Esophagus muscularis mucosa (tissue), 4 donors: Measurements from ENCODE around the gene PLA2G4B. TPM values are rescaled to one million over a fixed set of nuclear protein-coding genes. Genes with fewer than 3 reads are reported as not detected.

Source experiments
- DNase-seq: peaks from one replicate; pipeline ENCODE4 v3.0.0-alpha.2; 2017; ENCODE audit errors: extremely low spot score
- H3K27ac ChIP-seq, 4 donors: fragments of 200-600 bp; sonication (generic); replicated peaks in 1 of 4; 1 replicate in 3 of 4; 2 replicates in 1 of 4; pipeline ENCODE4 v1.5.1; 2016 to 2019; ENCODE audit warnings: mild to moderate bottlenecking in 1 of 4
- H3K27me3 ChIP-seq, 4 donors: fragments of 200-600 bp; sonication (generic); one replicate each; pipeline versions ENCODE4 v1.5.1 to v1.6.0; 2016 to 2019
- H3K36me3 ChIP-seq, 4 donors: fragments of 200-600 bp; sonication (generic); one replicate each; pipeline ENCODE4 v1.5.1; 2016 to 2019
- H3K4me1 ChIP-seq, 4 donors: fragments of 200-600 bp; sonication (generic); one replicate each; pipeline ENCODE4 v1.5.1; 2016 to 2019
- H3K4me3 ChIP-seq, 4 donors: fragments of 200-600 bp; sonication (generic); 1 replicate in 2 of 4; 2 replicates in 2 of 4; pipeline ENCODE4 v1.5.1; 2016 to 2019; ENCODE audit warnings: mild to moderate bottlenecking in 4 of 4, moderate library complexity in 1 of 4
- H3K9me3 ChIP-seq, 4 donors: fragments of 200-600 bp; sonication (generic); 1 replicate in 3 of 4; 2 replicates in 1 of 4; pipeline ENCODE4 v1.5.1; 2016 to 2019
- EP300 ChIP-seq: sonication (generic); formaldehyde crosslinking; IDR thresholded peaks from one replicate; pipeline ENCODE4 v1.6.1; 2017; ENCODE audit warnings: antibody characterized with exemption
- POLR2A ChIP-seq: fragments of 450-650 bp; IDR thresholded peaks from one replicate; pipeline ENCODE4 v1.6.1; 2017; ENCODE audit warnings: antibody characterized with exemption, moderate library complexity, mild to moderate bottlenecking, low read depth
- POLR2AphosphoS5 ChIP-seq, 2 donors: sonication (generic); formaldehyde crosslinking; IDR thresholded peaks; one replicate each; pipeline ENCODE4 v1.6.1; 2017; ENCODE audit warnings: antibody characterized with exemption in 2 of 2
- WGBS: methylation state at CpG from one replicate; pipeline ENCODE4 v1.1.5; 2018; 5-methylcytosine and 5-hydroxymethylcytosine counted together
- intact Hi-C: fragments of 100-400 bp; cut with DNase I; formaldehyde crosslinking; loops from one replicate; pipeline ENCODE4 v1.15.1; 2023
- total RNA-seq, 4 donors: library from RNA; depleted of rRNA; stranded (reverse); fragments of >200 nt; gene quantifications; one replicate each; pipeline versions ENCODE4 v1.1.0 to v1.2.1, GENCODE V29; 2016
- TF ChIP-seq, protein P1 (sequence below), 3 experiments: fragments of 200-600 bp in 2 of 3; fragments of 450-650 bp in 1 of 3; sonication (generic) in 2 of 3; IDR thresholded peaks; one replicate each; pipeline ENCODE4 v1.5.1; 2017 to 2019; ENCODE audit warnings: antibody characterized with exemption in 3 of 3, mild to moderate bottlenecking in 2 of 3, moderate library complexity in 1 of 3

Gene PLA2G4B
- total RNA-seq, 4 donors from 2014 or later = 0.91 to 6.6 (median 2.5) TPM

- no peaks in the 10 kb centered on the region for H3K27me3 ChIP-seq
- 100% methylated on average over 1 of the region's 10 CpGs for WGBS
- H3K4me3 ChIP-seq = no peak overlapping the region
- no peaks in the 10 kb centered on the region for H3K9me3 ChIP-seq
- intact Hi-C loops = no loop called here
- peaks cover 43 to 88% (median 82%) of the 10 kb centered on the region in 4 donors for H3K36me3 ChIP-seq
- H3K27ac ChIP-seq = no peak overlapping the region
- TF ChIP-seq POLR2A (no peak), POLR2AphosphoS5 (IDR thresholded peaks at IDR 0.05) (no peak), EP300 (no peak)
- TF ChIP-seq, protein P1, sequence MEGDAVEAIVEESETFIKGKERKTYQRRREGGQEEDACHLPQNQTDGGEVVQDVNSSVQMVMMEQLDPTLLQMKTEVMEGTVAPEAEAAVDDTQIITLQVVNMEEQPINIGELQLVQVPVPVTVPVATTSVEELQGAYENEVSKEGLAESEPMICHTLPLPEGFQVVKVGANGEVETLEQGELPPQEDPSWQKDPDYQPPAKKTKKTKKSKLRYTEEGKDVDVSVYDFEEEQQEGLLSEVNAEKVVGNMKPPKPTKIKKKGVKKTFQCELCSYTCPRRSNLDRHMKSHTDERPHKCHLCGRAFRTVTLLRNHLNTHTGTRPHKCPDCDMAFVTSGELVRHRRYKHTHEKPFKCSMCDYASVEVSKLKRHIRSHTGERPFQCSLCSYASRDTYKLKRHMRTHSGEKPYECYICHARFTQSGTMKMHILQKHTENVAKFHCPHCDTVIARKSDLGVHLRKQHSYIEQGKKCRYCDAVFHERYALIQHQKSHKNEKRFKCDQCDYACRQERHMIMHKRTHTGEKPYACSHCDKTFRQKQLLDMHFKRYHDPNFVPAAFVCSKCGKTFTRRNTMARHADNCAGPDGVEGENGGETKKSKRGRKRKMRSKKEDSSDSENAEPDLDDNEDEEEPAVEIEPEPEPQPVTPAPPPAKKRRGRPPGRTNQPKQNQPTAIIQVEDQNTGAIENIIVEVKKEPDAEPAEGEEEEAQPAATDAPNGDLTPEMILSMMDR (IDR thresholded peaks at IDR 0.05) = no peak
- no peak for DNase-seq
- H3K4me1 ChIP-seq = no peaks in the 10 kb centered on the region
Measured at GRCh38 chr15:41843571-41843970, 4.9 kb downstream of the PLA2G4B start.

DNA sequence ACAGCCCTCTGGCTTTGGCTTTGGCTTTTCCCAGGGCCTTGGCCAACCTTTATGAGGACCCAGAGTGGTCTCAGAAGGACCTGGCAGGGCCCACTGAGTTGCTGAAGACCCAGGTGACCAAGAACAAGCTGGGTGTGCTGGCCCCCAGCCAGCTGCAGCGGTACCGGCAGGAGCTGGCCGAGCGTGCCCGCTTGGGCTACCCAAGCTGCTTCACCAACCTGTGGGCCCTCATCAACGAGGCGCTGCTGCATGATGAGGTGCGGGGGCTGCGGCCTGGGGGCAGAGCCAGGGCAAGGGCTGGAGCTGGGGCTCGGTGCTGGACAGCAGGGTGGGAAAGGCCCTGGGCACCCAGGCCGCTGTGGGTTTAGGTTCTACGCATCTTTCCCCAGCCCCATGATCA is 6.2 kb downstream of the PLA2G4B start:
- 87% methylated on average over 3 of the region's 12 CpGs for WGBS
- TF ChIP-seq, protein P1 (IDR thresholded peaks at IDR 0.05) = no peak
- TF ChIP-seq POLR2AphosphoS5 (IDR thresholded peaks at IDR 0.05) (no peak), EP300 (no peak), POLR2A (no peak)
- Histone ChIP-seq H3K36me3 (peaks cover 43 to 90% (median 84%) of the 10 kb centered on the region in 4 donors), H3K4me3 (no peak overlapping the region), H3K27me3 (no peaks in the 10 kb centered on the region), H3K9me3 (no peaks in the 10 kb centered on the region), H3K27ac (no peak overlapping the region), H3K4me1 (no peaks in the 10 kb centered on the region)
- no peak for DNase-seq
- intact Hi-C loops = no loop called here

DNA sequence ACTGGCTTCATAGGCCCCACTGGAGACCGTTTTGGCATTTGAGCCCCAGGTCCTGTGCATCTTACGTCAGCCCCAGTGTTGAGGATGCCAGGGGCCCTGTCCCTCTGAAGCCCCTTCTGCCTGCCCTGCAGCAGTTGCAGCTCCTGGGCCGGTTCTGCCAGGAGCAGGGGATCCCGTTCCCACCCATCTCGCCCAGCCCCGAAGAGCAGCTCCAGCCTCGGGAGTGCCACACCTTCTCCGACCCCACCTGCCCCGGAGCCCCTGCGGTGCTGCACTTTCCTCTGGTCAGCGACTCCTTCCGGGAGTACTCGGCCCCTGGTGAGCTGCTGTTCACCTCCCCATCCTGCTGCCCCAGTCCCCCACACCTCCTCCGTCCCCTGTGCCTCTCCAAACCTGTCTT is 8.6 kb downstream of the PLA2G4B start:
- Histone ChIP-seq H3K27me3 (peaks cover 0 to 11% (median 1%) of the 10 kb centered on the region in 4 donors), H3K9me3 (no peaks in the 10 kb centered on the region), H3K36me3 (peaks cover 43 to 66% (median 63%) of the 10 kb centered on the region in 4 donors), H3K4me1 (no peaks in the 10 kb centered on the region), H3K27ac (no peak overlapping the region), H3K4me3 (no peak overlapping the region)
- TF ChIP-seq EP300 (no peak), POLR2A (no peak), POLR2AphosphoS5 (IDR thresholded peaks at IDR 0.05) (no peak)
- TF ChIP-seq, protein P1 (IDR thresholded peaks at IDR 0.05) = no peak
- intact Hi-C loops = no loop called here
- 88% methylated on average over 13 of the region's 14 CpGs for WGBS
- DNase-seq = no peak

GRCh38 chr15:41847981-41848380 is 9.3 kb downstream of the PLA2G4B start:
- no peaks in the 10 kb centered on the region for H3K9me3 ChIP-seq
- H3K36me3 ChIP-seq = peaks cover 40 to 59% (median 57%) of the 10 kb centered on the region in 4 donors
- TF ChIP-seq EP300 = no peak
- TF ChIP-seq, protein P1 (IDR thresholded peaks at IDR 0.05) = no peak
- TF ChIP-seq POLR2A = no peak
- TF ChIP-seq POLR2AphosphoS5 (IDR thresholded peaks at IDR 0.05) = no peak
- no peaks in the 10 kb centered on the region for H3K4me1 ChIP-seq
- intact Hi-C loops = no loop called here
- peaks cover 0 to 19% (median 5%) of the 10 kb centered on the region in 4 donors for H3K27me3 ChIP-seq
- WGBS = 87% methylated on average over 6 of the region's 9 CpGs
- no peak overlapping the region for H3K4me3 ChIP-seq
- no peak overlapping the region for H3K27ac ChIP-seq
- no peak for DNase-seq

GRCh38 chr15:41848631-41849030 is 10.0 kb downstream of the PLA2G4B start:
- no peak for DNase-seq
- H3K36me3 ChIP-seq = peaks cover 40 to 53% (median 52%) of the 10 kb centered on the region in 4 donors
- intact Hi-C loops = no loop called here
- no peak overlapping the region for H3K27ac ChIP-seq
- H3K27me3 ChIP-seq = peaks cover 0 to 26% (median 7%) of the 10 kb centered on the region in 4 donors
- no peaks in the 10 kb centered on the region for H3K4me1 ChIP-seq
- TF ChIP-seq EP300 (no peak), POLR2A (no peak), POLR2AphosphoS5 (IDR thresholded peaks at IDR 0.05) (no peak)
- TF ChIP-seq, protein P1 (IDR thresholded peaks at IDR 0.05) = no peak
- H3K4me3 ChIP-seq = no peak overlapping the region
- WGBS = 83% methylated on average over 9 of the region's 10 CpGs
- no peaks in the 10 kb centered on the region for H3K9me3 ChIP-seq
